K562 (cell line): ENCODE results near the gene LILRB3. TPM values are rescaled to one million over a fixed set of nuclear protein-coding genes. Genes with fewer than 3 reads are reported as not detected.

Source experiments
- CBFA2T3 ChIP-seq: fragments of 450-650 bp; IDR thresholded peaks from 2 replicates; pipeline ENCODE4 v1.6.1; 2017
- CHAMP1 ChIP-seq: fragments of 450-650 bp; IDR thresholded peaks from 2 replicates; pipeline ENCODE4 v1.6.1; 2016; ENCODE audit warnings: mild to moderate bottlenecking
- CHD2 ChIP-seq: IDR thresholded peaks from 2 replicates; pipeline ENCODE4 v1.6.1; 2011; ENCODE audit warnings: low read depth, low read length
- CHD4 ChIP-seq: fragments of 200-600 bp; sonication (generic); IDR thresholded peaks from 3 replicates; pipeline ENCODE4 v1.6.1; 2012; ENCODE audit warnings: low read depth, mild to moderate bottlenecking, mixed read lengths, low read length, inconsistent platforms; ENCODE audit not compliant: insufficient read depth, insufficient replicate concordance, poor library complexity, severe bottlenecking
- ETS2 ChIP-seq: IDR thresholded peaks from 2 replicates; pipeline ENCODE4 v1.6.1; 2016; ENCODE audit warnings: borderline replicate concordance, missing genetic modification characterization, mild to moderate bottlenecking, moderate library complexity, missing compliant biosample characterization; ENCODE audit not compliant: poor library complexity, severe bottlenecking
- HNRNPK ChIP-seq: fragments of 200-400 bp; formaldehyde crosslinking; IDR thresholded peaks from one replicate; pipeline ENCODE4 v1.6.1; 2018; ENCODE audit warnings: mild to moderate bottlenecking, low read depth, low read length; ENCODE audit not compliant: poor library complexity, severe bottlenecking
- IFI16 ChIP-seq: fragments of 250-450 bp; sonication (Bioruptor Pico); IDR thresholded peaks from 2 replicates; pipeline ENCODE4 v2.1.2; 2022; ENCODE audit warnings: mild to moderate bottlenecking, inconsistent platforms
- KLF10 ChIP-seq: fragments of 250-450 bp; sonication (Bioruptor Pico); IDR thresholded peaks from 2 replicates; pipeline ENCODE4 v1.6.1; 2021; ENCODE audit warnings: matching md5 sums
- MAX ChIP-seq: sonication (generic); formaldehyde crosslinking; IDR thresholded peaks from 2 replicates; pipeline ENCODE4 v1.9.0; 2022; ENCODE audit warnings: mild to moderate bottlenecking, missing genetic modification reagents
- MCM3 ChIP-seq: fragments of 450-650 bp; IDR thresholded peaks from 2 replicates; pipeline ENCODE4 v1.6.1; 2016
- NBN ChIP-seq: fragments of 450-650 bp; IDR thresholded peaks from 2 replicates; pipeline ENCODE4 v1.6.1; 2016; ENCODE audit warnings: low read depth, mild to moderate bottlenecking
- NFIX ChIP-seq: fragments of 250-450 bp; sonication (Bioruptor Pico); IDR thresholded peaks from 2 replicates; pipeline ENCODE4 v1.4.0; 2020; ENCODE audit warnings: low read depth, mild to moderate bottlenecking, moderate library complexity
- NUFIP1 ChIP-seq: fragments of 450-650 bp; IDR thresholded peaks from 2 replicates; pipeline ENCODE4 v1.6.1; 2018; ENCODE audit not compliant: partially characterized antibody
- PRPF4 ChIP-seq: fragments of 200-400 bp; formaldehyde crosslinking; IDR thresholded peaks from one replicate; pipeline ENCODE4 v1.6.1; 2017; ENCODE audit warnings: low read length, low read depth, mild to moderate bottlenecking; ENCODE audit not compliant: insufficient read depth, poor library complexity, severe bottlenecking
- PURB ChIP-seq: sonication (generic); formaldehyde crosslinking; IDR thresholded peaks from 2 replicates; pipeline ENCODE4 v1.9.0; 2021; ENCODE audit warnings: low read depth, mild to moderate bottlenecking, missing genetic modification reagents
- SMAD3 ChIP-seq: fragments of 450-650 bp; formaldehyde crosslinking; conservative IDR thresholded peaks from 2 replicates; pipeline ENCODE4 v1.4.0; 2020; ENCODE audit warnings: mild to moderate bottlenecking
- SP1 ChIP-seq: sonication (generic); formaldehyde crosslinking; IDR thresholded peaks from 2 replicates; pipeline ENCODE4 v1.8.1; 2022; ENCODE audit warnings: mild to moderate bottlenecking, missing genetic modification reagents
- TFAP4 ChIP-seq: sonication (generic); formaldehyde crosslinking; IDR thresholded peaks from 2 replicates; pipeline ENCODE4 v1.8.0; 2022; ENCODE audit warnings: missing genetic modification reagents, mild to moderate bottlenecking, moderate library complexity, borderline replicate concordance
- XRCC5 ChIP-seq: fragments of 200-400 bp; formaldehyde crosslinking; IDR thresholded peaks from 2 replicates; pipeline ENCODE4 v1.6.1; 2017; ENCODE audit warnings: low read depth, mild to moderate bottlenecking, low read length
- ZBTB5 ChIP-seq: fragments of 450-650 bp; IDR thresholded peaks from 2 replicates; pipeline ENCODE4 v1.6.1; 2017; ENCODE audit warnings: antibody characterized with exemption
- ZNF41 ChIP-seq: fragments of 250-450 bp; sonication (Bioruptor Pico); conservative IDR thresholded peaks from 2 replicates; pipeline ENCODE4 v1.4.0; 2020; ENCODE audit warnings: mild to moderate bottlenecking
- ZNF431 ChIP-seq: sonication (generic); formaldehyde crosslinking; IDR thresholded peaks from 2 replicates; pipeline ENCODE4 v1.8.0; 2022; ENCODE audit warnings: mild to moderate bottlenecking, missing genetic modification reagents
- ZNF76 ChIP-seq: fragments of 250-450 bp; sonication (Bioruptor Pico); IDR thresholded peaks from 2 replicates; pipeline ENCODE4 v1.4.0; 2020; ENCODE audit warnings: mild to moderate bottlenecking, moderate library complexity, borderline replicate concordance
- polyA plus RNA-seq, 8 experiments: library from polyadenylated mRNA; depleted of rRNA in 4 of 8; stranded (reverse) in 5 of 8; unstranded in 3 of 8; fragments of >200 nt; fragmentation: Nextera tagmentation in 2 of 8; fragmentation: Illumina TruSeq in 1 of 8; extraction: Ambion mirVana in 2 of 8; extraction: Trizol in 1 of 8; gene quantifications; 2 replicates each; pipeline versions ENCODE4 v1.2.1 to v1.2.3, GENCODE V29; 2011 to 2014; ENCODE audit warnings: inconsistent platforms in 1 of 8, missing spikeins in 1 of 8
- total RNA-seq, 7 experiments: library from RNA; depleted of rRNA in 6 of 7; stranded (reverse); fragments of >200 nt in 6 of 7; fragmentation: Illumina TruSeq in 2 of 7; extraction: Trizol in 2 of 7; gene quantifications; 2 replicates each; pipeline versions ENCODE4 v1.2.1 to v1.2.3, GENCODE V29; 2011 to 2021; ENCODE audit warnings: low replicate concordance in 1 of 7

LILRB3 gene
- total and polyA plus RNA-seq, 9 of the 15 experiments (the other 6 are each of a cell fraction or from before 2014, with no cell fraction given) = 0.01 to 0.09 TPM; not detected in 7

- TF ChIP-seq PRPF4 (no peak), ETS2 (no peak), IFI16 (CRISPR knock-in tag) (no peak), SP1 (CRISPR knock-in tag) (peak; percentile 88; the same call in 1 of the 2 replicates), CBFA2T3 (no peak), NFIX (CRISPR knock-in tag) (no peak), HNRNPK (no peak), ZBTB5 (no peak), ZNF431 (CRISPR knock-in tag) (no peak), ZNF76 (CRISPR knock-in tag) (no peak), ZNF41 (CRISPR knock-in tag) (no peak), CHD2 (no peak), NBN (peak; percentile 86), SMAD3 (CRISPR knock-in tag) (no peak), KLF10 (CRISPR knock-in tag) (no peak), MCM3 (no peak), CHD4 (no peak), MAX (CRISPR knock-in tag) (peak; percentile 91), TFAP4 (CRISPR knock-in tag) (peak; percentile 43; the same call in 1 of the 2 replicates), CHAMP1 (no peak), NUFIP1 (no peak), PURB (CRISPR knock-in tag) (no peak), XRCC5 (0 out of 2 replicates have a peak, but pooled peaks have one; percentile 6)
Measured at GRCh38 chr19:54189735-54190502, 32.9 kb downstream of the LILRB3 start (continued).
